HEK293 (cell line): Measurements from ENCODE around the gene SLC10A6.

ENCODE experiments used
- CTCF ChIA-PET: fragments of 350-600 bp; formaldehyde crosslinking; extraction: SDS; loops from one replicate; lab custom pipeline; 2021; ENCODE audit warnings: antibody characterized with exemption; lab: Yijun Ruan, JAX
- POLR2A ChIA-PET: fragments of 300-600 bp; formaldehyde crosslinking; extraction: SDS; loops from one replicate; lab custom pipeline; 2020; ENCODE audit warnings: antibody characterized with exemption, inconsistent platforms; lab: Yijun Ruan, JAX
- H3K27ac ChIP-seq: fragments of 200-500 bp; sonication (Bioruptor generic); 2 replicates; pipeline ENCODE4 v1.5.1; 2014; ENCODE audit warnings: low read depth, low read length, control low read depth, inconsistent platforms; ENCODE audit errors: extremely low read depth
- H3K36me3 ChIP-seq, 2 experiments: fragments of 200-500 bp in 1 of 2; sonication (Bioruptor generic) in 1 of 2; 1 replicate in 1 of 2; 2 replicates in 1 of 2; pipeline ENCODE4 v1.5.1; 2014 to 2017; ENCODE audit warnings: inconsistent platforms in 2 of 2, low read length in 2 of 2; ENCODE audit not compliant: control insufficient read depth in 2 of 2, insufficient read depth in 1 of 2
- H3K4me1 ChIP-seq: fragments of 200-500 bp; sonication (Bioruptor generic); 2 replicates; pipeline ENCODE4 v1.5.1; 2014; ENCODE audit warnings: mild to moderate bottlenecking, low read length, inconsistent platforms; ENCODE audit not compliant: control insufficient read depth, insufficient read depth
- H3K4me3 ChIP-seq: 2 replicates; pipeline ENCODE4 v1.5.1; 2011; ENCODE audit warnings: low read depth, mild to moderate bottlenecking, control low read depth, low read length, moderate library complexity
- H3K9me3 ChIP-seq: fragments of 200-500 bp; sonication (Bioruptor generic); 2 replicates; pipeline ENCODE4 v1.5.1; 2014; ENCODE audit warnings: low read depth, low read length, inconsistent platforms; ENCODE audit not compliant: control insufficient read depth, insufficient read depth
- ATF2 ChIP-seq: fragments of 450-650 bp; formaldehyde crosslinking; IDR thresholded peaks from 2 replicates; pipeline ENCODE4 v1.5.1; 2016; ENCODE audit warnings: missing biosample characterization, missing genetic modification characterization, low read depth
- BCL11A ChIP-seq: fragments of 450-650 bp; formaldehyde crosslinking; IDR thresholded peaks from 2 replicates; pipeline ENCODE4 v1.5.1; 2016; ENCODE audit warnings: low read depth, missing biosample characterization, missing genetic modification characterization
- KLF7 ChIP-seq: fragments of 450-650 bp; formaldehyde crosslinking; IDR thresholded peaks from 2 replicates; pipeline ENCODE4 v1.5.1; 2016; ENCODE audit warnings: missing biosample characterization, missing genetic modification characterization, borderline replicate concordance
- KLF9 ChIP-seq: fragments of 450-650 bp; formaldehyde crosslinking; IDR thresholded peaks from 2 replicates; pipeline ENCODE4 v1.5.1; 2016; ENCODE audit warnings: missing biosample characterization, missing genetic modification characterization, low read depth
- MEIS1 ChIP-seq: sonication (generic); formaldehyde crosslinking; IDR thresholded peaks from 2 replicates; pipeline ENCODE4 v1.8.1; 2022; ENCODE audit warnings: missing genetic modification reagents, mild to moderate bottlenecking, borderline replicate concordance
- TRIM28 ChIP-seq: IDR thresholded peaks from 2 replicates; pipeline ENCODE4 v1.6.1; 2011; ENCODE audit warnings: low read length, control low read depth, borderline replicate concordance
- WT1 ChIP-seq: fragments of 450-650 bp; formaldehyde crosslinking; IDR thresholded peaks from 2 replicates; pipeline ENCODE4 v1.5.1; 2016; ENCODE audit warnings: missing biosample characterization, missing genetic modification characterization
- ZBTB20 ChIP-seq: fragments of 450-650 bp; formaldehyde crosslinking; IDR thresholded peaks from 2 replicates; pipeline ENCODE4 v1.5.1; 2016; ENCODE audit warnings: missing biosample characterization, missing genetic modification characterization
- ZBTB26 ChIP-seq: fragments of 450-650 bp; formaldehyde crosslinking; optimal IDR thresholded peaks from 2 replicates; pipeline ENCODE3; 2016; ENCODE audit warnings: missing biosample characterization, mild to moderate bottlenecking, missing genetic modification characterization
- ZBTB48 ChIP-seq: fragments of 450-650 bp; formaldehyde crosslinking; IDR thresholded peaks from 2 replicates; pipeline ENCODE4 v1.5.1; 2016; ENCODE audit warnings: missing biosample characterization, missing genetic modification characterization
- ZBTB8A ChIP-seq: fragments of 450-650 bp; formaldehyde crosslinking; IDR thresholded peaks from 2 replicates; pipeline ENCODE4 v1.5.1; 2016; ENCODE audit warnings: missing biosample characterization, missing genetic modification characterization
- ZEB2 ChIP-seq: fragments of 450-650 bp; formaldehyde crosslinking; IDR thresholded peaks from 2 replicates; pipeline ENCODE4 v1.5.1; 2016; ENCODE audit warnings: missing biosample characterization, missing genetic modification characterization
- ZNF10 ChIP-seq: fragments of 450-650 bp; formaldehyde crosslinking; IDR thresholded peaks from 2 replicates; pipeline ENCODE4 v1.5.1; 2017; ENCODE audit warnings: missing biosample characterization, missing genetic modification characterization
- ZNF174 ChIP-seq: fragments of 450-650 bp; formaldehyde crosslinking; IDR thresholded peaks from 2 replicates; pipeline ENCODE4 v1.5.0; 2017; ENCODE audit warnings: missing biosample characterization, mild to moderate bottlenecking, missing genetic modification characterization
- ZNF223 ChIP-seq: fragments of 450-650 bp; formaldehyde crosslinking; IDR thresholded peaks from 2 replicates; pipeline ENCODE4 v1.5.1; 2016; ENCODE audit warnings: missing biosample characterization, missing genetic modification characterization
- ZNF311 ChIP-seq: fragments of 450-650 bp; formaldehyde crosslinking; IDR thresholded peaks from 2 replicates; pipeline ENCODE4 v1.5.1; 2017; ENCODE audit warnings: missing biosample characterization, missing genetic modification characterization, borderline replicate concordance
- ZNF341 ChIP-seq: fragments of 450-650 bp; formaldehyde crosslinking; IDR thresholded peaks from 2 replicates; pipeline ENCODE4; 2016; ENCODE audit warnings: low read depth, missing biosample characterization, missing genetic modification characterization
- ZNF404 ChIP-seq: fragments of 450-650 bp; formaldehyde crosslinking; IDR thresholded peaks from 2 replicates; pipeline ENCODE4 v1.5.1; 2017; ENCODE audit warnings: missing biosample characterization, missing genetic modification characterization
- ZNF449 ChIP-seq: fragments of 450-650 bp; formaldehyde crosslinking; IDR thresholded peaks from 2 replicates; pipeline ENCODE4 v1.5.1; 2017; ENCODE audit warnings: missing biosample characterization, mild to moderate bottlenecking, missing genetic modification characterization, moderate library complexity
- ZNF473 ChIP-seq: fragments of 450-650 bp; formaldehyde crosslinking; IDR thresholded peaks from 2 replicates; pipeline ENCODE4 v1.5.1; 2017; ENCODE audit warnings: missing biosample characterization, missing genetic modification characterization
- ZNF510 ChIP-seq: fragments of 450-650 bp; formaldehyde crosslinking; IDR thresholded peaks from 2 replicates; pipeline ENCODE4 v1.5.1; 2018; ENCODE audit warnings: mild to moderate bottlenecking, missing genetic modification characterization, missing biosample characterization; ENCODE audit not compliant: insufficient replicate concordance
- ZNF585B ChIP-seq: fragments of 450-650 bp; formaldehyde crosslinking; IDR thresholded peaks from 2 replicates; pipeline ENCODE4 v1.5.1; 2016; ENCODE audit warnings: missing biosample characterization, missing genetic modification characterization
- ZNF791 ChIP-seq: fragments of 450-650 bp; formaldehyde crosslinking; IDR thresholded peaks from 2 replicates; pipeline ENCODE4 v1.5.1; 2016; ENCODE audit warnings: missing biosample characterization, missing genetic modification characterization
- ZXDB ChIP-seq: fragments of 450-650 bp; formaldehyde crosslinking; IDR thresholded peaks from 2 replicates; pipeline ENCODE4 v1.5.1; 2016; ENCODE audit warnings: missing biosample characterization, missing genetic modification characterization
- TF ChIP-seq, protein P1 (sequence below): fragments of 450-650 bp; formaldehyde crosslinking; IDR thresholded peaks from 2 replicates; pipeline ENCODE4 v1.5.1; 2016; ENCODE audit warnings: missing biosample characterization, missing genetic modification characterization
- TF ChIP-seq, protein P2 (sequence below): fragments of 450-650 bp; formaldehyde crosslinking; IDR thresholded peaks from 2 replicates; pipeline ENCODE4 v1.5.1; 2016; ENCODE audit warnings: missing biosample characterization, missing genetic modification characterization
- TF ChIP-seq, protein P3 (sequence below): fragments of 450-650 bp; formaldehyde crosslinking; IDR thresholded peaks from 2 replicates; pipeline ENCODE4 v1.5.1; 2017; ENCODE audit warnings: missing biosample characterization, missing genetic modification characterization

SLC10A6 gene

DNA sequence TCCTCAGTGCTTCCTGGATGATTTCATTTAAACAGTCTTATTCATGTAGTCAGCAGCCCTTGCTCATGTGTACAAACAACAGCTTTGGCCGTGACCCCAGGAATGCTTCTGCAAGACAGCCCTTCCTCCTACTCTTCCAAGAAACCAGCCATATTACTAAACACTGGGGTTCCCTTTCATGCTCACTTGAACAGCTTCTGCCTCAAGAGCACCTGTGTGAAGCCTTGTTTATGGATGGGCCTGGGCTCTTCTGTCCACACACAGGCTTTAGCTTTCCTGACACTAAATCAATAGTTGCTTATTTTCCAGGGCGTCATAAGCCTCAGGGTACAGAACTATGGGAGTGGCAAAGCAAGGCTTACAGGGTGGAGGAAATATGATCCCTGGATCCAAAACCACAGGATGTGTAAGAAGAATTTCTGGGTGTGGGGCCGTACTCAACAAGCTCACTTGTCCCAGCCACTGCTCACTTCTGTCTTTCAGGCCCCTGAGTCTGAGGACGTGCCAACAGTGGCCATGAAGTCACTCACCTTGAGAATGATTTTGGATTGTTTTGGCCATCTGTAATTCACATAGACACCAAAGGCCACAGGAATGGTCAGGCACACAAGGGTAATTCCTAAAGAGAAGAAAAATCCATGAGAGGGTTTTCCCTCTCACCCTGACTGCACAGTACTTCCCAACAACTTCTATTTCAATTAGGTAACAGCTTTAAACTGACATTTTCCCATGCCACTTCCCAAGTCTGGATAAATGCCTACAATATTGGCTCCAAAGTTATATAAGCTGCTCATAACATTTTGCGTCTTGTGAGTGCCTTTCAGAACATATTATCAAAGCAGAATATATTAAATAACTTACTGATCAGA lies 17.7 kb downstream of the SLC10A6 start:
- Histone ChIP-seq H3K36me3 (no peaks in the 10 kb centered on the region), H3K4me1 (no peaks in the 10 kb centered on the region; the same call in 1 of the 2 replicates), H3K9me3 (no peaks in the 10 kb centered on the region), H3K4me3 (no peak overlapping the region), H3K27ac (no peak overlapping the region)
- POLR2A ChIA-PET: no interaction called here
- CTCF ChIA-PET: interaction anchor here (1.3 kb wide), 1 partner anchor 16 kb away, joined by 5 read pairs; no protein-coding TSS in a partner anchor
- TF ChIP-seq ZXDB (tag by site-specific recombination): peak; percentile 35; the same call in 1 of the 2 replicates
- no peak for TF ChIP-seq MEIS1 (CRISPR knock-in tag)
- no peak for TF ChIP-seq ZNF223 (tag by site-specific recombination)
- TF ChIP-seq KLF7: 0 out of 2 replicates have a peak, but pooled peaks have one; percentile 23
- TF ChIP-seq ZBTB26 (tag by site-specific recombination): no peak
- TF ChIP-seq ZNF311 (tag by site-specific recombination): no peak
- 0 out of 2 replicates have a peak, but pooled peaks have one; percentile 20 for TF ChIP-seq ZNF449 (tag by site-specific recombination)
- TF ChIP-seq ZNF791 (tag by site-specific recombination): no peak
- TF ChIP-seq WT1: peak; percentile 42; the same call in 1 of the 2 replicates
- TF ChIP-seq ZNF510 (tag by site-specific recombination): no peak
- TF ChIP-seq ZNF341 (tag by site-specific recombination): 0 out of 2 replicates have a peak, but pooled peaks have one; percentile 31
- peak; percentile 34; the same call in 1 of the 2 replicates for TF ChIP-seq TRIM28
- TF ChIP-seq, protein P1, sequence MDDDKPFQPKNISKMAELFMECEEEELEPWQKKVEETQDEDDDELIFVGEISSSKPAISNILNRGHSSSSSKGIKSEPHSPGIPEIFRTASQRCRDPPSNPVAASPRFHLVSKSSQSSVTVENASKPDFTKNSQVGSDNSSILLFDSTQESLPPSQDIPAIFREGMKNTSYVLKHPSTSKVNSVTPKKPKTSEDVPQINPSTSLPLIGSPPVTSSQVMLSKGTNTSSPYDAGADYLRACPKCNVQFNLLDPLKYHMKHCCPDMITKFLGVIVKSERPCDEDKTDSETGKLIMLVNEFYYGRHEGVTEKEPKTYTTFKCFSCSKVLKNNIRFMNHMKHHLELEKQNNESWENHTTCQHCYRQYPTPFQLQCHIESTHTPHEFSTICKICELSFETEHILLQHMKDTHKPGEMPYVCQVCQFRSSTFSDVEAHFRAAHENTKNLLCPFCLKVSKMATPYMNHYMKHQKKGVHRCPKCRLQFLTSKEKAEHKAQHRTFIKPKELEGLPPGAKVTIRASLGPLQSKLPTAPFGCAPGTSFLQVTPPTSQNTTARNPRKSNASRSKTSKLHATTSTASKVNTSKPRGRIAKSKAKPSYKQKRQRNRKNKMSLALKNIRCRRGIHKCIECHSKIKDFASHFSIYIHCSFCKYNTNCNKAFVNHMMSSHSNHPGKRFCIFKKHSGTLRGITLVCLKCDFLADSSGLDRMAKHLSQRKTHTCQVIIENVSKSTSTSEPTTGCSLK (tag by site-specific recombination): no peak
- TF ChIP-seq ZBTB20 (tag by site-specific recombination): peak; percentile 49
- TF ChIP-seq ZBTB8A (tag by site-specific recombination): 0 out of 2 replicates have a peak, but pooled peaks have one; percentile 14
- peak; percentile 45; the same call in 1 of the 2 replicates for TF ChIP-seq ZBTB48 (tag by site-specific recombination)
- no peak for TF ChIP-seq KLF9 (tag by site-specific recombination)
- no peak for TF ChIP-seq ZNF585B (tag by site-specific recombination)
- TF ChIP-seq, protein P2, sequence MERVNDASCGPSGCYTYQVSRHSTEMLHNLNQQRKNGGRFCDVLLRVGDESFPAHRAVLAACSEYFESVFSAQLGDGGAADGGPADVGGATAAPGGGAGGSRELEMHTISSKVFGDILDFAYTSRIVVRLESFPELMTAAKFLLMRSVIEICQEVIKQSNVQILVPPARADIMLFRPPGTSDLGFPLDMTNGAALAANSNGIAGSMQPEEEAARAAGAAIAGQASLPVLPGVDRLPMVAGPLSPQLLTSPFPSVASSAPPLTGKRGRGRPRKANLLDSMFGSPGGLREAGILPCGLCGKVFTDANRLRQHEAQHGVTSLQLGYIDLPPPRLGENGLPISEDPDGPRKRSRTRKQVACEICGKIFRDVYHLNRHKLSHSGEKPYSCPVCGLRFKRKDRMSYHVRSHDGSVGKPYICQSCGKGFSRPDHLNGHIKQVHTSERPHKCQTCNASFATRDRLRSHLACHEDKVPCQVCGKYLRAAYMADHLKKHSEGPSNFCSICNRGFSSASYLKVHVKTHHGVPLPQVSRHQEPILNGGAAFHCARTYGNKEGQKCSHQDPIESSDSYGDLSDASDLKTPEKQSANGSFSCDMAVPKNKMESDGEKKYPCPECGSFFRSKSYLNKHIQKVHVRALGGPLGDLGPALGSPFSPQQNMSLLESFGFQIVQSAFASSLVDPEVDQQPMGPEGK (tag by site-specific recombination): peak; percentile 23; the same call in 1 of the 2 replicates
- TF ChIP-seq ZNF10 (tag by site-specific recombination): peak; percentile 68; the same call in 1 of the 2 replicates
- no peak for TF ChIP-seq ZNF473 (tag by site-specific recombination)
- no peak for TF ChIP-seq ATF2
- TF ChIP-seq BCL11A (tag by site-specific recombination): no peak
- no peak for TF ChIP-seq ZNF404
- TF ChIP-seq, protein P3, sequence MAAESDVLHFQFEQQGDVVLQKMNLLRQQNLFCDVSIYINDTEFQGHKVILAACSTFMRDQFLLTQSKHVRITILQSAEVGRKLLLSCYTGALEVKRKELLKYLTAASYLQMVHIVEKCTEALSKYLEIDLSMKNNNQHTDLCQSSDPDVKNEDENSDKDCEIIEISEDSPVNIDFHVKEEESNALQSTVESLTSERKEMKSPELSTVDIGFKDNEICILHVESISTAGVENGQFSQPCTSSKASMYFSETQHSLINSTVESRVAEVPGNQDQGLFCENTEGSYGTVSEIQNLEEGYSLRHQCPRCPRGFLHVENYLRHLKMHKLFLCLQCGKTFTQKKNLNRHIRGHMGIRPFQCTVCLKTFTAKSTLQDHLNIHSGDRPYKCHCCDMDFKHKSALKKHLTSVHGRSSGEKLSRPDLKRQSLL (tag by site-specific recombination): no peak
- no peak for TF ChIP-seq ZNF174 (tag by site-specific recombination)
- 0 out of 2 replicates have a peak, but pooled peaks have one; percentile 20 for TF ChIP-seq ZEB2 (tag by site-specific recombination)
